ENCODE measurements around the gene ACADS.

GRCh38 chr12:120736404-120737331, 11.0 kb downstream of the ACADS start:
- no peak for TF ChIP-seq ZNF8 (CRISPR knock-in tag; IDR thresholded peaks at IDR 0.05)
- TF ChIP-seq PPARA (CRISPR knock-in tag; IDR thresholded peaks at IDR 0.05; ENCODE audit: borderline replicate concordance), result no peak
- TF ChIP-seq ZFP3 (CRISPR knock-in tag; IDR thresholded peaks at IDR 0.05), result no peak
- TF ChIP-seq OSR1 (CRISPR knock-in tag; IDR thresholded peaks at IDR 0.05), result no peak
- no peak for TF ChIP-seq CREB5 (CRISPR knock-in tag; IDR thresholded peaks at IDR 0.05; ENCODE audit: low read depth)
- TF ChIP-seq TSHZ2 (CRISPR knock-in tag; IDR thresholded peaks at IDR 0.05), result no peak
- TF ChIP-seq CSDC2 (CRISPR knock-in tag; IDR thresholded peaks at IDR 0.05), result no peak

Measured in SK-N-SH treated with all-trans-retinoic acid at 6 μM for 48 hours (cell line).